ENCODE results near the gene FCRL5. TPM values are rescaled to one million over a fixed set of nuclear protein-coding genes. Genes with fewer than 3 reads are reported as not detected.

Gene FCRL5
- total and polyA plus RNA-seq, 9 of the 15 experiments (the other 6 are each of a cell fraction or from before 2014, with no cell fraction given) = not detected

GRCh38 chr1:157539568-157539967 lies 12.7 kb downstream of the FCRL5 start:
- ChIA-PET POLR2A (interaction anchor here (0.6 kb wide), 1 partner anchor 352 kb away, joined by 3 read pairs; no protein-coding TSS in a partner anchor), CTCF (ENCODE audit: low intra/inter-chr PET ratio) (no interaction called here)
- no TSS peak for BruUV-seq (replicated peaks)
- Histone ChIP-seq H3K9ac (ENCODE audit: insufficient read depth in 1 of 2, low read depth in 2 of 2, low read length in 2 of 2) (no peak overlapping the region), H3K36me3 (ENCODE audit: control insufficient read depth, insufficient read depth, low read length) (no peaks in the 10 kb centered on the region), H2AFZ (ENCODE audit: low read depth, low read length) (no peak overlapping the region), H3K27ac (ENCODE audit: extremely low read depth, low read depth, low read length) (no peak overlapping the region), H3K9me1 (ENCODE audit: control insufficient read depth, insufficient read depth, low read length) (no peaks in the 10 kb centered on the region), H3K27me3 (ENCODE audit: control insufficient read depth in 2 of 2, insufficient read depth in 2 of 2, low read length in 2 of 2) (peaks cover 8 to 24% of the 10 kb centered on the region in 2 experiments; a peak in 3 of 5 replicates), H3K9me3 (replicated peaks; ENCODE audit: control insufficient read depth, insufficient read depth, low read depth, low read length) (no peaks in the 10 kb centered on the region), H3K79me2 (ENCODE audit: control insufficient read depth, insufficient read depth, low read length) (no peaks in the 10 kb centered on the region), H4K20me1 (replicated peaks; ENCODE audit: control insufficient read depth, insufficient read depth, low read length) (no peaks in the 10 kb centered on the region), H3K4me3 (no peak overlapping the region), H3K4me2 (ENCODE audit: insufficient read depth, low read length) (no peak overlapping the region), H3K4me1 (replicated peaks in 1 of 2; ENCODE audit: control insufficient read depth in 2 of 2, insufficient read depth in 2 of 2, low read length in 2 of 2) (no peaks in the 10 kb centered on the region; a peak in 1 of 5 replicates)
- DNase-seq (ENCODE audit: extremely low read depth in 1 of 4, low spot score in 3 of 4) (no peak), FAIRE-seq (peak; percentile 46), ATAC-seq (no peak)
- intact Hi-C loops (cut with micrococcal nuclease) = no loop called here
- no peak for TF ChIP-seq ZBTB9 (CRISPR knock-in tag; IDR thresholded peaks at IDR 0.05)
- TF ChIP-seq NFE2 (IDR thresholded peaks at IDR 0.05; ENCODE audit: low read depth) = peak; percentile 63
- TF ChIP-seq MAFG (tag; conservative IDR thresholded peaks at IDR 0.05) = peak; percentile 53; the same call in 1 of the 2 replicates
- TF ChIP-seq C11orf30 (IDR thresholded peaks at IDR 0.05; ENCODE audit: low read depth) = peak; percentile 60; the same call in 1 of the 2 replicates
- TF ChIP-seq SFPQ (IDR thresholded peaks at IDR 0.05; ENCODE audit: low read depth, low read length) = no peak
- TF ChIP-seq TCFL5 (CRISPR knock-in tag; conservative IDR thresholded peaks at IDR 0.05) = no peak
- in situ Hi-C loops (cut with MboI) = no loop called here

Data from K562 (cell line).